K562 (cell line): ENCODE measurements around the gene SLC38A10. TPM values are rescaled to one million over a fixed set of nuclear protein-coding genes. Genes with fewer than 3 reads are reported as not detected.

Experiments
- ATAC-seq: fragments of 200-7000 bp; cut with Tn5 transposase; 3 replicates; pipeline ENCODE4 v1.9.1; 2020; ENCODE audit warnings: moderate library complexity
- BruUV-seq: library from RNA; stranded (reverse); fragments of 400-500 nt; replicated peaks from 2 replicates; lab custom pipeline; 2021; lab: Mats Ljungman, UMichigan
- CTCF ChIA-PET: fragments of 300-600 bp; formaldehyde crosslinking; extraction: SDS; loops from one replicate; lab custom pipeline; 2021; ENCODE audit warnings: low intra/inter-chr PET ratio; lab: Yijun Ruan, JAX
- POLR2A ChIA-PET: fragments of 300-600, 350-650 bp; sonication (Branson Sonifier 250); formaldehyde crosslinking; extraction: SDS; loops from one replicate; lab custom pipeline; 2021; ENCODE audit warnings: antibody characterized with exemption, inconsistent platforms; lab: Yijun Ruan, JAX
- DNase-seq, 4 experiments: peaks; one replicate each; pipeline versions ENCODE4 v3.0.0 to v3.0.0-alpha.2; 2011 to 2018; ENCODE audit warnings: low spot score in 3 of 4, mixed read lengths in 3 of 4; ENCODE audit errors: extremely low read depth in 1 of 4
- FAIRE-seq: peaks from 2 replicates; lab custom pipeline; 2011; peaks lifted over from hg19 to GRCh38; lab: Jason Lieb, UNC
- H2AFZ ChIP-seq: 2 replicates; pipeline ENCODE4 v1.6.0; 2011; ENCODE audit warnings: low read depth, low read length, control low read depth, inconsistent platforms
- H3K27ac ChIP-seq: fragments of 200-600 bp; 3 replicates; pipeline ENCODE4 v1.8.0; 2011; ENCODE audit warnings: low read depth, mild to moderate bottlenecking, control low read depth, inconsistent platforms, low read length, moderate library complexity, mixed read lengths; ENCODE audit errors: extremely low read depth
- H3K27me3 ChIP-seq, 2 experiments: fragments of 300-600 bp in 1 of 2; 2 replicates in 1 of 2; 3 replicates in 1 of 2; pipeline versions ENCODE4 v1.6.0 to v1.8.0; 2011; ENCODE audit warnings: inconsistent platforms in 2 of 2, low read length in 2 of 2, mild to moderate bottlenecking in 1 of 2, mixed read lengths in 1 of 2, moderate library complexity in 1 of 2; ENCODE audit not compliant: control insufficient read depth in 2 of 2, insufficient read depth in 2 of 2
- H3K36me3 ChIP-seq: fragments of 300-600 bp; 3 replicates; pipeline ENCODE4 v1.8.0; 2011; ENCODE audit warnings: mild to moderate bottlenecking, low read length, inconsistent platforms; ENCODE audit not compliant: control insufficient read depth, insufficient read depth
- H3K4me1 ChIP-seq, 2 experiments: fragments of 200-600 bp in 1 of 2; replicated peaks in 1 of 2; 2 replicates in 1 of 2; 3 replicates in 1 of 2; pipeline versions ENCODE4 v1.5.1 to v1.8.0; 2011; ENCODE audit warnings: inconsistent platforms in 2 of 2, low read length in 2 of 2, mild to moderate bottlenecking in 1 of 2, mixed read lengths in 1 of 2, moderate library complexity in 1 of 2; ENCODE audit not compliant: control insufficient read depth in 2 of 2, insufficient read depth in 2 of 2
- H3K4me2 ChIP-seq: 2 replicates; pipeline ENCODE4 v1.6.1; 2011; ENCODE audit warnings: low read length, control low read depth, inconsistent platforms, mixed read lengths; ENCODE audit not compliant: insufficient read depth
- H3K4me3 ChIP-seq: fragments of 200-600 bp; sonication (generic), shearing (Covaris generic); 2 replicates; pipeline ENCODE4 v1.5.1; 2016; ENCODE audit warnings: control low read depth, inconsistent platforms
- H3K79me2 ChIP-seq: fragments of 200-600 bp; 3 replicates; pipeline ENCODE4 v1.8.0; 2011; ENCODE audit warnings: low read length, inconsistent platforms; ENCODE audit not compliant: control insufficient read depth, insufficient read depth
- H3K9ac ChIP-seq, 2 experiments: 2 replicates each; pipeline versions ENCODE4 v1.6.0 to v1.6.1; 2011; ENCODE audit warnings: low read depth in 2 of 2, low read length in 2 of 2, control low read depth in 1 of 2, inconsistent platforms in 1 of 2, mild to moderate bottlenecking in 1 of 2, mixed read lengths in 1 of 2; ENCODE audit not compliant: insufficient read depth in 1 of 2
- H3K9me1 ChIP-seq: one replicate; pipeline ENCODE4 v1.6.0; 2011; ENCODE audit warnings: inconsistent platforms, mild to moderate bottlenecking, low read length, moderate library complexity; ENCODE audit not compliant: control insufficient read depth, insufficient read depth
- H3K9me3 ChIP-seq: replicated peaks from 2 replicates; pipeline ENCODE4 v1.5.1; 2011; ENCODE audit warnings: low read depth, low read length, inconsistent platforms; ENCODE audit not compliant: control insufficient read depth, insufficient read depth
- H4K20me1 ChIP-seq: replicated peaks from 2 replicates; pipeline ENCODE4 v1.6.1; 2011; ENCODE audit warnings: low read length, inconsistent platforms, mixed read lengths; ENCODE audit not compliant: control insufficient read depth, insufficient read depth
- CHD4 ChIP-seq: fragments of 200-600 bp; sonication (generic); IDR thresholded peaks from 3 replicates; pipeline ENCODE4 v1.6.1; 2012; ENCODE audit warnings: low read depth, mild to moderate bottlenecking, mixed read lengths, low read length, inconsistent platforms; ENCODE audit not compliant: insufficient read depth, insufficient replicate concordance, poor library complexity, severe bottlenecking
- DPF2 ChIP-seq: fragments of 450-650 bp; IDR thresholded peaks from 2 replicates; pipeline ENCODE4 v1.6.1; 2016
- GTF2B ChIP-seq: IDR thresholded peaks from 2 replicates; pipeline ENCODE4 v1.6.1; 2011; ENCODE audit not compliant: insufficient read length; ENCODE audit errors: extremely low read depth
- HMG20B ChIP-seq: fragments of 250-450 bp; sonication (Bioruptor Pico); IDR thresholded peaks from 2 replicates; pipeline ENCODE4 v1.5.0; 2021; ENCODE audit warnings: mild to moderate bottlenecking
- HOXB6 ChIP-seq: fragments of 250-450 bp; sonication (Bioruptor Pico); IDR thresholded peaks from 2 replicates; pipeline ENCODE4 v1.5.1; 2022; ENCODE audit warnings: mild to moderate bottlenecking, borderline replicate concordance
- KLF13 ChIP-seq: fragments of 450-650 bp; IDR thresholded peaks from 2 replicates; pipeline ENCODE4 v1.6.1; 2016; ENCODE audit warnings: missing genetic modification characterization, low read depth, mild to moderate bottlenecking, missing compliant biosample characterization, moderate library complexity, borderline replicate concordance
- MTA1 ChIP-seq: fragments of 450-650 bp; IDR thresholded peaks from 2 replicates; pipeline ENCODE4 v1.6.1; 2017; ENCODE audit warnings: borderline replicate concordance
- MTA3 ChIP-seq: fragments of 450-650 bp; formaldehyde crosslinking; IDR thresholded peaks from 2 replicates; pipeline ENCODE4 v1.6.1; 2017; ENCODE audit warnings: mild to moderate bottlenecking, borderline replicate concordance
- NFATC3 ChIP-seq: fragments of 450-650 bp; IDR thresholded peaks from 2 replicates; pipeline ENCODE4 v1.6.1; 2017; ENCODE audit warnings: mild to moderate bottlenecking
- RBM22 ChIP-seq: fragments of 200-400 bp; formaldehyde crosslinking; IDR thresholded peaks from 2 replicates; pipeline ENCODE4 v1.6.1; 2018; ENCODE audit warnings: low read length, low read depth; ENCODE audit not compliant: poor library complexity, severe bottlenecking
- RNF219 ChIP-seq: fragments of 250-450 bp; sonication (Bioruptor Pico); IDR thresholded peaks from 2 replicates; pipeline ENCODE4 v1.5.0; 2022; ENCODE audit warnings: mild to moderate bottlenecking
- RREB1 ChIP-seq: fragments of 250-450 bp; sonication (Bioruptor Pico); IDR thresholded peaks from 2 replicates; pipeline ENCODE4 v1.4.0; 2020
- ZBTB2 ChIP-seq: fragments of 450-650 bp; IDR thresholded peaks from 2 replicates; pipeline ENCODE4 v1.6.1; 2016; ENCODE audit warnings: antibody characterized with exemption
- WGBS: fragments of 100-300 bp; shearing (Covaris generic); methylation state at CpG from one replicate; pipeline ENCODE4 v1.1.6; 2016; ENCODE audit warnings: low coverage, mixed read lengths; ENCODE audit not compliant: insufficient coverage; ENCODE audit errors: missing lambda C conversion rate; 5-methylcytosine and 5-hydroxymethylcytosine counted together
- in situ Hi-C: fragments of 300-500 bp; cut with MboI; formaldehyde crosslinking; loops from 4 replicates; pipeline ENCODE4 v1.15.0; 2018; ENCODE audit warnings: inconsistent platforms, mixed read lengths
- intact Hi-C: fragments of 100-400 bp; cut with micrococcal nuclease; formaldehyde crosslinking; loops from 2 replicates; pipeline ENCODE4 v1.14.2; 2022
- polyA plus RNA-seq, 8 experiments: library from polyadenylated mRNA; depleted of rRNA in 4 of 8; stranded (reverse) in 5 of 8; unstranded in 3 of 8; fragments of >200 nt; fragmentation: Nextera tagmentation in 2 of 8; fragmentation: Illumina TruSeq in 1 of 8; extraction: Ambion mirVana in 2 of 8; extraction: Trizol in 1 of 8; gene quantifications; 2 replicates each; pipeline versions ENCODE4 v1.2.1 to v1.2.3, GENCODE V29; 2011 to 2014; ENCODE audit warnings: inconsistent platforms in 1 of 8, missing spikeins in 1 of 8
- total RNA-seq, 7 experiments: library from RNA; depleted of rRNA in 6 of 7; stranded (reverse); fragments of >200 nt in 6 of 7; fragmentation: Illumina TruSeq in 2 of 7; extraction: Trizol in 2 of 7; gene quantifications; 2 replicates each; pipeline versions ENCODE4 v1.2.1 to v1.2.3, GENCODE V29; 2011 to 2021; ENCODE audit warnings: low replicate concordance in 1 of 7

Gene SLC38A10
- total and polyA plus RNA-seq, 9 of the 15 experiments (the other 6 are each of a cell fraction or from before 2014, with no cell fraction given), result 0.45 to 54.2 (median 13.8) TPM

GRCh38 chr17:81280571-81280970 lies 14.5 kb downstream of the SLC38A10 start:
- no peak for FAIRE-seq
- H3K9me1 ChIP-seq, result no peaks in the 10 kb centered on the region
- no TSS peak for BruUV-seq
- WGBS, result 92% methylated on average over 9 of the region's 24 CpGs
- POLR2A ChIA-PET, result no interaction called here
- no peak for ATAC-seq
- no peak overlapping the region for H3K27ac ChIP-seq
- H4K20me1 ChIP-seq, result no peaks in the 10 kb centered on the region
- H3K4me1 ChIP-seq, result peaks cover 11 to 45% of the 10 kb centered on the region in 2 experiments
- no peak overlapping the region for H3K4me2 ChIP-seq
- no peak overlapping the region for H2AFZ ChIP-seq
- in situ Hi-C loops, result no loop called here
- no peak overlapping the region for H3K4me3 ChIP-seq
- H3K9me3 ChIP-seq, result no peaks in the 10 kb centered on the region
- H3K9ac ChIP-seq, result no peak overlapping the region; a peak in 1 of 4 replicates
- DNase-seq, result no peak
- intact Hi-C loops, result no loop called here
- H3K36me3 ChIP-seq, result peaks cover 56% of the 10 kb centered on the region; the same call in 1 of the 3 replicates
- CTCF ChIA-PET, result no interaction called here
- H3K79me2 ChIP-seq, result peaks cover 9% of the 10 kb centered on the region; the same call in 2 of the 3 replicates
- H3K27me3 ChIP-seq, result no peaks in the 10 kb centered on the region
- TF ChIP-seq DPF2 (no peak), RBM22 (no peak), RREB1 (CRISPR knock-in tag) (no peak), ZBTB2 (no peak), HOXB6 (CRISPR knock-in tag) (no peak), MTA1 (no peak), CHD4 (no peak), KLF13 (no peak), NFATC3 (no peak), RNF219 (CRISPR knock-in tag) (no peak), GTF2B (no peak), HMG20B (CRISPR knock-in tag) (no peak), MTA3 (no peak)
